ENCODE results near the gene BTRC. TPM values are rescaled to one million over a fixed set of nuclear protein-coding genes. Genes with fewer than 3 reads are reported as not detected.

The BTRC gene
- total and polyA plus RNA-seq, 4 donors, result 3.1 to 16.4 (median 9.3) TPM

GRCh38 chr10:101451667-101452069 lies 97.7 kb downstream of the BTRC start:
- DNase-seq, result no peak
- ATAC-seq (ENCODE audit: insufficient read depth, low FRiP score), result no peak
- Histone ChIP-seq H3K36me3 (ENCODE audit: control insufficient read depth in 4 of 4, insufficient read depth in 4 of 4, low read length in 4 of 4) (no peaks in the 10 kb centered on the region), H3K9me3 (ENCODE audit: control insufficient read depth in 4 of 4, insufficient read depth in 3 of 4, low read length in 3 of 4) (no peaks in the 10 kb centered on the region), H3K9ac (ENCODE audit: insufficient read depth in 1 of 2, low read length in 2 of 2) (no peak overlapping the region), H3K27me3 (ENCODE audit: control insufficient read depth in 3 of 3, insufficient read depth in 3 of 3, low read length in 2 of 3) (no peaks in the 10 kb centered on the region), H3K4me1 (ENCODE audit: control insufficient read depth in 5 of 5, insufficient read depth in 5 of 5, low read length in 5 of 5) (peaks cover 0 to 40% (median 10%) of the 10 kb centered on the region in 5 donors), H3K4me3 (no peak overlapping the region), H3K27ac (ENCODE audit: low read depth in 1 of 2, low read length in 1 of 2) (no peak overlapping the region)
- TF ChIP-seq CTCF (IDR thresholded peaks at IDR 0.05; ENCODE audit: control extremely low read depth, extremely low read depth), result no peak
- 86 to 88% methylated on average over 8 of the region's 8 CpGs for WGBS, 2 donors

- Histone ChIP-seq H3K36me3 (ENCODE audit: control insufficient read depth in 4 of 4, insufficient read depth in 4 of 4, low read length in 4 of 4) (no peaks in the 10 kb centered on the region), H3K27me3 (ENCODE audit: control insufficient read depth in 3 of 3, insufficient read depth in 3 of 3, low read length in 2 of 3) (no peaks in the 10 kb centered on the region), H3K4me1 (ENCODE audit: control insufficient read depth in 5 of 5, insufficient read depth in 5 of 5, low read length in 5 of 5) (peaks cover 0 to 40% (median 10%) of the 10 kb centered on the region in 5 donors), H3K4me3 (no peak overlapping the region), H3K27ac (ENCODE audit: low read depth in 1 of 2, low read length in 1 of 2) (no peak overlapping the region), H3K9me3 (ENCODE audit: control insufficient read depth in 4 of 4, insufficient read depth in 3 of 4, low read length in 3 of 4) (no peaks in the 10 kb centered on the region), H3K9ac (ENCODE audit: insufficient read depth in 1 of 2, low read length in 2 of 2) (no peak overlapping the region)
- DNase-seq, result no peak
- no peak for TF ChIP-seq CTCF (IDR thresholded peaks at IDR 0.05; ENCODE audit: control extremely low read depth, extremely low read depth)
- no peak for ATAC-seq (ENCODE audit: insufficient read depth, low FRiP score)
- 100% methylated on average over 1 of the region's 1 CpG for WGBS, 2 donors
Measured at GRCh38 chr10:101452176-101452575, 98.2 kb downstream of the BTRC start.

GRCh38 chr10:101452593-101452992 lies 98.6 kb downstream of the BTRC start:
- no peaks in the 10 kb centered on the region for H3K36me3 ChIP-seq (ENCODE audit: control insufficient read depth in 4 of 4, insufficient read depth in 4 of 4, low read length in 4 of 4)
- TF ChIP-seq CTCF (IDR thresholded peaks at IDR 0.05; ENCODE audit: control extremely low read depth, extremely low read depth), result no peak
- H3K4me1 ChIP-seq (ENCODE audit: control insufficient read depth in 5 of 5, insufficient read depth in 5 of 5, low read length in 5 of 5), result peaks cover 0 to 40% (median 10%) of the 10 kb centered on the region in 5 donors
- 92 to 95% methylated on average over 1 of the region's 1 CpG for whole genome bisulfite sequencing, 2 donors
- no peak for DNase-seq
- no peak overlapping the region for H3K4me3 ChIP-seq
- ATAC-seq (ENCODE audit: insufficient read depth, low FRiP score), result no peak
- H3K27ac ChIP-seq (ENCODE audit: low read depth in 1 of 2, low read length in 1 of 2), result no peak overlapping the region
- no peak overlapping the region for H3K9ac ChIP-seq (ENCODE audit: insufficient read depth in 1 of 2, low read length in 2 of 2)
- no peaks in the 10 kb centered on the region for H3K27me3 ChIP-seq (ENCODE audit: control insufficient read depth in 3 of 3, insufficient read depth in 3 of 3, low read length in 2 of 3)
- no peaks in the 10 kb centered on the region for H3K9me3 ChIP-seq (ENCODE audit: control insufficient read depth in 4 of 4, insufficient read depth in 3 of 4, low read length in 3 of 4)

- Histone ChIP-seq H3K4me1 (ENCODE audit: control insufficient read depth in 5 of 5, insufficient read depth in 5 of 5, low read length in 5 of 5) (peaks cover 0 to 40% (median 10%) of the 10 kb centered on the region in 5 donors), H3K9me3 (ENCODE audit: control insufficient read depth in 4 of 4, insufficient read depth in 3 of 4, low read length in 3 of 4) (no peaks in the 10 kb centered on the region), H3K27ac (ENCODE audit: low read depth in 1 of 2, low read length in 1 of 2) (no peak overlapping the region), H3K9ac (ENCODE audit: insufficient read depth in 1 of 2, low read length in 2 of 2) (no peak overlapping the region), H3K27me3 (ENCODE audit: control insufficient read depth in 3 of 3, insufficient read depth in 3 of 3, low read length in 2 of 3) (no peaks in the 10 kb centered on the region), H3K36me3 (ENCODE audit: control insufficient read depth in 4 of 4, insufficient read depth in 4 of 4, low read length in 4 of 4) (no peaks in the 10 kb centered on the region), H3K4me3 (no peak overlapping the region)
- ATAC-seq (ENCODE audit: insufficient read depth, low FRiP score) (no peak), DNase-seq (no peak)
- WGBS, 2 donors, result 84 to 96% methylated on average over 1 of the region's 1 CpG
- TF ChIP-seq CTCF (IDR thresholded peaks at IDR 0.05; ENCODE audit: control extremely low read depth, extremely low read depth), result no peak
Measured at GRCh38 chr10:101453318-101453717, 99.4 kb downstream of the BTRC start.

All from lung (tissue), 12 donors.